DND-41 (cell line): ENCODE results near the gene ABCD1.

Source experiments
- ATAC-seq: fragments of 200-7000 bp; cut with Tn5 transposase; 3 replicates; pipeline ENCODE4 v1.9.1; 2021; ENCODE audit warnings: low read depth; ENCODE audit not compliant: insufficient read depth
- DNase-seq: peaks from one replicate; pipeline ENCODE4 v3.0.0-alpha.2; 2020
- H2AFZ ChIP-seq: 2 replicates; pipeline ENCODE4 v1.6.0; 2012; ENCODE audit warnings: low read depth, low read length
- H3K27ac ChIP-seq: 2 replicates; pipeline ENCODE4 v1.5.1; 2012; ENCODE audit warnings: low read length, inconsistent platforms
- H3K27me3 ChIP-seq: fragments of 200-600 bp; sonication (generic); 2 replicates; pipeline ENCODE4 v1.6.0; 2012; ENCODE audit warnings: low read length, mild to moderate bottlenecking, inconsistent platforms; ENCODE audit not compliant: insufficient read depth, poor library complexity
- H3K36me3 ChIP-seq: 2 replicates; pipeline ENCODE4 v1.5.1; 2012; ENCODE audit warnings: low read length, inconsistent platforms; ENCODE audit not compliant: insufficient read depth
- H3K4me1 ChIP-seq: 2 replicates; pipeline ENCODE4 v1.5.1; 2012; ENCODE audit warnings: mild to moderate bottlenecking, low read length; ENCODE audit not compliant: insufficient read depth
- H3K4me2 ChIP-seq: 2 replicates; pipeline ENCODE4 v1.6.0; 2012; ENCODE audit warnings: mild to moderate bottlenecking, moderate library complexity, low read length, inconsistent platforms; ENCODE audit not compliant: insufficient read depth
- H3K4me3 ChIP-seq, 2 experiments: fragments of 200-600 bp in 1 of 2; shearing (Covaris generic) in 1 of 2; 2 replicates each; pipeline ENCODE4 v1.5.1; 2012 to 2016; ENCODE audit warnings: inconsistent platforms in 2 of 2, low read length in 2 of 2, mild to moderate bottlenecking in 2 of 2, low read depth in 1 of 2, moderate library complexity in 1 of 2
- H3K79me2 ChIP-seq: 2 replicates; pipeline ENCODE4 v1.6.0; 2012; ENCODE audit warnings: low read length, inconsistent platforms; ENCODE audit not compliant: insufficient read depth
- H3K9ac ChIP-seq: 2 replicates; pipeline ENCODE4 v1.6.0; 2012; ENCODE audit warnings: low read depth, mild to moderate bottlenecking, inconsistent platforms, low read length, moderate library complexity
- H3K9me3 ChIP-seq: 2 replicates; pipeline ENCODE4 v1.5.1; 2012; ENCODE audit warnings: low read length, moderate library complexity, mild to moderate bottlenecking, inconsistent platforms; ENCODE audit not compliant: insufficient read depth, severe bottlenecking
- H4K20me1 ChIP-seq: 2 replicates; pipeline ENCODE4 v1.6.0; 2012; ENCODE audit warnings: low read length; ENCODE audit not compliant: insufficient read depth
- EZH2 ChIP-seq: IDR thresholded peaks from 3 replicates; pipeline ENCODE4 v1.6.1; 2012; ENCODE audit warnings: borderline replicate concordance, low read depth, mild to moderate bottlenecking, moderate library complexity, low read length, inconsistent platforms; ENCODE audit not compliant: severe bottlenecking
- TF ChIP-seq, protein P1 (sequence below): IDR thresholded peaks from 2 replicates; pipeline ENCODE4 v1.5.1; 2012; ENCODE audit warnings: borderline replicate concordance, low read length, moderate library complexity, mild to moderate bottlenecking; ENCODE audit not compliant: poor library complexity, severe bottlenecking; ENCODE audit errors: extremely low read depth

ABCD1 gene

GRCh38 chrX:153766871-153767673, 42.4 kb downstream of the ABCD1 start:
- Histone ChIP-seq H3K9me3 (no peaks in the 10 kb centered on the region), H3K9ac (peak overlapping the region; percentile 41), H2AFZ (no peak overlapping the region), H3K79me2 (no peaks in the 10 kb centered on the region), H3K4me3 (peak overlapping the region in 1 of 2 experiments; percentile 45; a peak in 1 of 4 replicates), H3K27ac (0 out of 2 replicates have a peak overlapping the region, but pooled peaks have one; percentile 32), H3K4me1 (peaks cover 24% of the 10 kb centered on the region), H3K27me3 (no peaks in the 10 kb centered on the region), H4K20me1 (peaks cover 4% of the 10 kb centered on the region; the same call in 1 of the 2 replicates), H3K4me2 (peak overlapping the region; percentile 59), H3K36me3 (no peaks in the 10 kb centered on the region)
- ATAC-seq, result no peak
- DNase-seq, result no peak
- no peak for TF ChIP-seq EZH2
- TF ChIP-seq, protein P1, sequence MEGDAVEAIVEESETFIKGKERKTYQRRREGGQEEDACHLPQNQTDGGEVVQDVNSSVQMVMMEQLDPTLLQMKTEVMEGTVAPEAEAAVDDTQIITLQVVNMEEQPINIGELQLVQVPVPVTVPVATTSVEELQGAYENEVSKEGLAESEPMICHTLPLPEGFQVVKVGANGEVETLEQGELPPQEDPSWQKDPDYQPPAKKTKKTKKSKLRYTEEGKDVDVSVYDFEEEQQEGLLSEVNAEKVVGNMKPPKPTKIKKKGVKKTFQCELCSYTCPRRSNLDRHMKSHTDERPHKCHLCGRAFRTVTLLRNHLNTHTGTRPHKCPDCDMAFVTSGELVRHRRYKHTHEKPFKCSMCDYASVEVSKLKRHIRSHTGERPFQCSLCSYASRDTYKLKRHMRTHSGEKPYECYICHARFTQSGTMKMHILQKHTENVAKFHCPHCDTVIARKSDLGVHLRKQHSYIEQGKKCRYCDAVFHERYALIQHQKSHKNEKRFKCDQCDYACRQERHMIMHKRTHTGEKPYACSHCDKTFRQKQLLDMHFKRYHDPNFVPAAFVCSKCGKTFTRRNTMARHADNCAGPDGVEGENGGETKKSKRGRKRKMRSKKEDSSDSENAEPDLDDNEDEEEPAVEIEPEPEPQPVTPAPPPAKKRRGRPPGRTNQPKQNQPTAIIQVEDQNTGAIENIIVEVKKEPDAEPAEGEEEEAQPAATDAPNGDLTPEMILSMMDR, result no peak

GRCh38 chrX:153767674-153768055, 43.0 kb downstream of the ABCD1 start:
- Histone ChIP-seq H3K9me3 (no peaks in the 10 kb centered on the region), H3K4me3 (no peak overlapping the region), H3K9ac (no peak overlapping the region), H3K27me3 (no peaks in the 10 kb centered on the region), H2AFZ (no peak overlapping the region), H3K27ac (no peak overlapping the region), H4K20me1 (peaks cover 4% of the 10 kb centered on the region; the same call in 1 of the 2 replicates), H3K4me1 (peaks cover 24% of the 10 kb centered on the region), H3K36me3 (no peaks in the 10 kb centered on the region), H3K79me2 (no peaks in the 10 kb centered on the region), H3K4me2 (no peak overlapping the region)
- ATAC-seq (no peak), DNase-seq (no peak)
- no peak for TF ChIP-seq EZH2
- TF ChIP-seq, protein P1, result no peak

- Histone ChIP-seq H3K9ac (no peak overlapping the region), H3K27me3 (no peaks in the 10 kb centered on the region)
These were observed 43.9 kb downstream of the ABCD1 start for GRCh38 chrX:153768311-153769157.

More at GRCh38 chrX:153768311-153769157, 43.9 kb downstream of the ABCD1 start:
- peaks cover 3% of the 10 kb centered on the region; the same call in 1 of the 2 replicates for H4K20me1 ChIP-seq
- no peak for DNase-seq
- no peaks in the 10 kb centered on the region for H3K79me2 ChIP-seq
- no peaks in the 10 kb centered on the region for H3K36me3 ChIP-seq
- no peak overlapping the region for H3K4me3 ChIP-seq
- H3K9me3 ChIP-seq, result no peaks in the 10 kb centered on the region
- H2AFZ ChIP-seq, result no peak overlapping the region
- no peak overlapping the region for H3K27ac ChIP-seq
- peaks cover 24% of the 10 kb centered on the region for H3K4me1 ChIP-seq
- H3K4me2 ChIP-seq, result no peak overlapping the region
- no peak for TF ChIP-seq EZH2
- TF ChIP-seq, protein P1, result no peak
- no peak for ATAC-seq
